NCI-H82 treated with DMSO at 0.1 percent for 48 hours (cell line): ENCODE measurements around the gene PCNX2.
"Not testable (repeated sequence)": the region's sequence is repeated elsewhere in the genome, so short reads cannot be mapped to it uniquely, and the experiment has no call there.

Source experiments
- DNase-seq: peaks from one replicate; lab custom pipeline; 2025; ENCODE audit not compliant: unreplicated experiment; lab: John Stamatoyannopoulos, UW

The PCNX2 gene

DNA sequence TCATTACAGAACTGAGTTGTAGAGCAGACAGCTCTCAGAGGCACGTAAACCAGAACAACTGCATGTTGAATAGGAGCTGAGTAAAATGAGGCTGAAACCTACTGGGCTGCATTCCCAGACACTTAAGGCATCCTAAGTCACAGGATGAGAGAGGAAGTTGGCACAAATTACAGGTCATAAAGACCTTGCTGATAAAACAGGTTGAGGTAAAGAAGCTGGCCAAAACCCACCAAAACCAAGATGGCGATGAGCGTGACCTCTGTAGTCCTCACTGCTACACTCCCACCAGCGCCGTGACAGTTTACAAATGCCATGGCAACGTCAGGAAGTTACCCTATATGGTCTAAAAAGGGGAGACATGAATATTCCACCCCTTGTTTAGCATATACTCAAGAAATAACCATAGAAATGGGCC is 187.8 kb downstream of the PCNX2 start:
- not testable (repeated sequence) for DNase-seq

DNA sequence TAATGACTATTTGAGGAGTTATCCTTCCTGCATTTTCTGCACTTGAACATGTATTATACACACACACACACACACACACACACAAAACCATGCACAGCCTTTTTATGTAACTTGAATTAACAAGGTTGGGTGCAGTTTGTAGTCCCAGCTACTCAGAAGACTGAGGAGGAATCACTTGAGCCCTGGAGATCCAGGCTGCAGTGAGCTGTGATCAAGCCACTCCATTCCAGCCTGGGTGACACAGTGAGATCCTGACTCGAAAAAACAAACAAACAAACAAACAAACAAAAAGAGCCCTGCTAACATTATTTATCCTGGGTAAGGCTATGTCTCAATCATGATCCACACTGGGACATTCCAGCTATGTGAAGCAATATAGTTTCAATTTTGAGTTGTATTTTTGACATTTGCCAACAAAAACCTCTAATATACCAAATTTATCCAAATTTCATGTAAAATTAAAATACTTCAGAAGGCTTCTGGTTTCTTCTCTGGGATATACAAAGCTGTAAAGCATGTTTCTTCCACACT is 188.3 kb downstream of the PCNX2 start:
- no peak for DNase-seq

- DNase-seq: no peak
Measured at GRCh38 chr1:233105225-233105624, 190.3 kb downstream of the PCNX2 start.

DNA sequence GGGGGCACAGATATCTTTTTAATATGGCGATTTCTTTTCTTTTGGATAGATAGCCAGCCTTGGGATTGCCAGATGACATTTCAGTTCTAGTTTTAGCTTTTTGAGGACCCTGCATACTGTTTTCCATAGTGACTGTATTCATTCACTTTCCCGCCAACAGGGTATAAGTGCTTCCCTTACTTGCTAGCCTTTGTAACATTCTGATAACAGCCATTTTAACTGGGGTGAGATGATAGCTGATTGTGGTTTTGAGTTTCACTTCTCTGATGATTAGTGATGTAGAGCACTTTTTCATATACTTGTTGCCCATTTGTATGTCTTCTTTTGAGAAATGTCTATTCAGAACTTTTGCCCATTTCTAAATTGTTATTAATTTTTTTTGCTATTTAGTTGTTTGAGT is 193.2 kb downstream of the PCNX2 start:
- DNase-seq: no peak

- DNase-seq: no peak
Measured at GRCh38 chr1:233097959-233098580, 197.5 kb downstream of the PCNX2 start.

DNA sequence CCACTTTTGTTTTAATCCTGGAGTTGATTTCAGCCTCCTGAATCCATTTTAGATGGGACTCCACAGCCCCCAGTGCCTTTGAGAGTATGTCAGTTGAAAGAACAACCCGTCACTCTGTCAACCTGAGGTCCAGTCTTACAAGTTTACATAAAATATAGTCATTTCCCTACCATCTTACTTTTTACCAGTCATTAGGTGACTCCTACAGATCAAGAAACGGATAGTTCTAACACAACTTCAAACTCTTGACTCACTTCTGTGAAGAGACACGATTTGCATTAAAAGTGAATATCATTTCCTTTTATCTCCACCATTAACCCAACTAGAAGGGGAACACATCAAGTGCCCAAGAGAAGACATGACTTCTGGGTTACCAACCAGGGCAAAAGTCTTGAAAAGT is 198.0 kb downstream of the PCNX2 start:
- no peak for DNase-seq

DNA sequence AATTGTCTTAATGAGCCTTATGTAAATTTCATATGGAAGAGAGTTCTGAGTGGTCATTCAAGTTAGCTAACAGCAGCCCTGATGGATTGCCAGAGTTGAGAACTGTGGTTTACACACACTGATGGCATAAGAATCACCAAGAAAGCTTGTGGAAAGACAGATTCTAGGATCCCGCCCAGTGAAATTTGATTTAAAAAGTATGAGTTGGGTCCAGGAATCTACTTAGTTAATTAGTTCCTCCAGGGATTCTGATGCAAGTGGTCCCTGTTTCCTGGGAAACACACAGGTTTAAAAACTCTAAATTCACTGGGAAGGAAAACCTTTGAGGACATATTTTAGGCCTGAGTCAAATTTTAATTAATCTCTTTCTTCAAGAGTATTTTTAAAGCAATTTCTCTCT is 200.8 kb downstream of the PCNX2 start:
- DNase-seq: no peak

- DNase-seq: no peak
Measured at GRCh38 chr1:233094269-233094668, 201.3 kb downstream of the PCNX2 start.

GRCh38 chr1:233090746-233091494 is 204.6 kb downstream of the PCNX2 start:
- DNase-seq: no peak

GRCh38 chr1:233089251-233089650 is 206.3 kb downstream of the PCNX2 start:
- DNase-seq: no peak

- DNase-seq: no peak
Measured at GRCh38 chr1:233088613-233089012, 206.9 kb downstream of the PCNX2 start.

GRCh38 chr1:233086961-233087881 is 208.3 kb downstream of the PCNX2 start:
- DNase-seq: no peak

GRCh38 chr1:233085566-233085965 is 210.0 kb downstream of the PCNX2 start:
- DNase-seq: no peak

GRCh38 chr1:233082778-233083550 is 212.6 kb downstream of the PCNX2 start:
- no peak for DNase-seq

DNA sequence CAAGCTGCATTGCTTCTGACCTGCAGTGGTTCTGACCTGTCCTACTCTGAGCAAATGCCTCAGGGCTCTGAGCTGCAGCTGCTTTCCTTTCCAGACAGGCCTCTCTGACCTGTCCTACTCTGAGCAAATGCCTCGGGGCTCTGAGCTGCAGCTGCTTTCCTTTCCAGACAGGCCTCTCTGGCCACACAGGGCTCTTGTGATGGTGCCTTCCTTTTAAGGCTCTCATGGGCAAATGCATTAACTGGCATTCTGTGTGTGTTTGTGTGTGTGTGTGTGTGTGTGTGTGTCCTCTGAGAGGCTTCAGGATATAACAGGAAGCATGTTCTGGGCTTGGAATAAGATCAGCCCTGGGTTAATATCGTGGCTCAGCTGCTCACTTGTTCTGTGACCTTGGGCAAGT is 213.8 kb downstream of the PCNX2 start:
- no peak for DNase-seq

DNA sequence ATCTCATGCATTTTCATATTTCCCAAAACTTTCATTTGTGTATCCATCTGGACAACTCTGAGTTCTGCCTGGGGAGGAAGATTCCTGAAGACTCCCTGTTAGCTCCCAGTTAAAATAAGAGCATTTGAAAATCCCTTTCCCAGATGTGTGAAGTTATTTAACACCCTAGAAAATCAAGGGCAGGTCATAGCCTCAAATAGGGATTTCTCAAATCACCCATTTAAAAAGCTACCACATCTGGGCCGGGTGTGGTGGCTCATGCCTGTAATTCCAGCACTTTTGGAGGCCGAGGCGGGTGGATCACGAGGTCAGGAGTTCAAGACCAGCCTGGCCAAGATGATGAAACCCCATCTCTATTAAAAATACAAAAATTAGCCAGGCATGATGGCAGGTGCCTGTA is 214.7 kb downstream of the PCNX2 start:
- not testable (repeated sequence) for DNase-seq

- DNase-seq: no peak
Measured at GRCh38 chr1:233080286-233080685, 215.2 kb downstream of the PCNX2 start.

DNA sequence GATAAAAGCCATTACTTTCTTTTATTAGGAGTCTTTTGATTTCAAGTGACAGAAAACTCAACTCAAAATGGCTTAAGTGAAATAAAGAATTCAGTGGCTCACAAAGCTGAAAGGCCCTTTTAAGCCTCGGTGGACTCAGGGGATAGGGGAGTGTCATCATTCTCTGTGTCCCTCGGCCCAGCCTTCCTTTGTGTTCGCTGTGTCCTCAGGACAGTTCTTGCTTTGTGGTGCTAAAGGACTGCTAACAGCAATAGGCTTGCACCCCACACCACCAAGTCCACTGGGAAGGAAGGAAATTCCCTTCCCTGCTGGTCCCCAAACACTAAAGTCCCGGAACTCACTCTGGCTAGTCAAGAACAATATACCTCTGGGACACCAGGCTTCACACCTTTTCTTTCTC is 216.0 kb downstream of the PCNX2 start:
- no peak for DNase-seq

DNA sequence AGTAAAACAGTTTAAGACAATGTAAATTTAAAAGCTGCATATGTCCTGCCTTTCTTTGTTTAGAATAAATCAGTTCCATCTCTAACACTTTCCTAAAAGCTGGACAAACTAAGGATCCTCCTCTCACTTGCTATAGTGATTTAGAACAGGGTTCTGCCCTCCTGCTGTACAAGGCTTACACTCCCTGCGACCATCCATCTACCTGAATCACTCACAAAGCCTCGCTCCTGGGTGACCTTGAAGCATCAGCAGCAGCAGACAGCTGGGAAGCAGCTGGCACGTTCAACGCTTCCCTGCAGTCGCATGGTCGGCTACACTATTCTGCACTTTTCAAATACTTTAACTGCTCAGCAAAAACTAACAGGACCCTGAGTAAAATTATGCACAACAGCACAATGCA is 217.1 kb downstream of the PCNX2 start:
- no peak for DNase-seq

GRCh38 chr1:233075915-233076295 is 219.6 kb downstream of the PCNX2 start:
- DNase-seq: no peak

DNA sequence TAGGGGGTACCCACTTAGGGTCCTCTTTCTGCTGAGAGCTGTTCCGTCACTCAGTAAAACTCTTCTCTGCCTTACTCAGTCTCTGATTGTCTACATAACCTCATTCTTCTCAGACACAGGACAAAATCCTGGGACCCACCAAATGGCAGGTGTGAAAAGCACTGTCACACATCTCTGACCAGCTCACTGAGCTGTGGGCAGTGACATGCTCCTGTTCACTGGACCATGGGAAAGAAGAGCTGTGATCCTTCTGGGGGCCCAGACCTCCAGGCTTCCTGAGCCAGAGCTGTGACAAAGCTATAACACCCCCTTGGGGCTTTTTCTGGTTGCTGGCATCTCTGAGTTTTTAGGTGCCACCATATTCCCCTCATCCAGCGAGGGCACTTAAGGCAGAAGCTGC is 229.4 kb downstream of the PCNX2 start:
- no peak for DNase-seq
